HEK293 (cell line): Measurements from ENCODE around the gene KIF11.

Experiments
- CTCF ChIA-PET: fragments of 350-600 bp; formaldehyde crosslinking; extraction: SDS; loops from one replicate; lab custom pipeline; 2021; ENCODE audit warnings: antibody characterized with exemption; lab: Yijun Ruan, JAX
- POLR2A ChIA-PET: fragments of 300-600 bp; formaldehyde crosslinking; extraction: SDS; loops from one replicate; lab custom pipeline; 2020; ENCODE audit warnings: antibody characterized with exemption, inconsistent platforms; lab: Yijun Ruan, JAX
- H3K27ac ChIP-seq: fragments of 200-500 bp; sonication (Bioruptor generic); 2 replicates; pipeline ENCODE4 v1.5.1; 2014; ENCODE audit warnings: low read depth, low read length, control low read depth, inconsistent platforms; ENCODE audit errors: extremely low read depth
- H3K36me3 ChIP-seq, 2 experiments: fragments of 200-500 bp in 1 of 2; sonication (Bioruptor generic) in 1 of 2; 1 replicate in 1 of 2; 2 replicates in 1 of 2; pipeline ENCODE4 v1.5.1; 2014 to 2017; ENCODE audit warnings: inconsistent platforms in 2 of 2, low read length in 2 of 2; ENCODE audit not compliant: control insufficient read depth in 2 of 2, insufficient read depth in 1 of 2
- H3K4me1 ChIP-seq: fragments of 200-500 bp; sonication (Bioruptor generic); 2 replicates; pipeline ENCODE4 v1.5.1; 2014; ENCODE audit warnings: mild to moderate bottlenecking, low read length, inconsistent platforms; ENCODE audit not compliant: control insufficient read depth, insufficient read depth
- H3K4me3 ChIP-seq: 2 replicates; pipeline ENCODE4 v1.5.1; 2011; ENCODE audit warnings: low read depth, mild to moderate bottlenecking, control low read depth, low read length, moderate library complexity
- H3K9me3 ChIP-seq: fragments of 200-500 bp; sonication (Bioruptor generic); 2 replicates; pipeline ENCODE4 v1.5.1; 2014; ENCODE audit warnings: low read depth, low read length, inconsistent platforms; ENCODE audit not compliant: control insufficient read depth, insufficient read depth
- GLI4 ChIP-seq: fragments of 450-650 bp; formaldehyde crosslinking; IDR thresholded peaks from 2 replicates; pipeline ENCODE4 v1.5.1; 2016; ENCODE audit warnings: missing biosample characterization, missing genetic modification characterization
- GLIS2 ChIP-seq: fragments of 450-650 bp; formaldehyde crosslinking; IDR thresholded peaks from 2 replicates; pipeline ENCODE4 v1.5.1; 2016; ENCODE audit warnings: missing biosample characterization, missing genetic modification characterization
- IKZF3 ChIP-seq: fragments of 450-650 bp; IDR thresholded peaks from 2 replicates; pipeline ENCODE4 v1.5.0; 2018; ENCODE audit warnings: missing biosample characterization, mild to moderate bottlenecking, missing genetic modification characterization, moderate library complexity
- KLF16 ChIP-seq: fragments of 450-650 bp; formaldehyde crosslinking; IDR thresholded peaks from 2 replicates; pipeline ENCODE4 v1.5.1; 2017; ENCODE audit warnings: missing biosample characterization, missing genetic modification characterization
- TSHZ1 ChIP-seq: fragments of 450-650 bp; formaldehyde crosslinking; IDR thresholded peaks from 2 replicates; pipeline ENCODE4 v1.5.1; 2016; ENCODE audit warnings: missing biosample characterization, missing genetic modification characterization, borderline replicate concordance
- ZBTB7A ChIP-seq: fragments of 450-650 bp; formaldehyde crosslinking; IDR thresholded peaks from 2 replicates; pipeline ENCODE4 v1.5.1; 2016; ENCODE audit warnings: low read depth, missing biosample characterization, missing genetic modification characterization
- ZFHX2 ChIP-seq: fragments of 450-650 bp; formaldehyde crosslinking; conservative IDR thresholded peaks from 2 replicates; pipeline ENCODE4 v1.5.1; 2016; ENCODE audit warnings: missing biosample characterization, missing genetic modification characterization
- ZFP37 ChIP-seq: fragments of 450-650 bp; formaldehyde crosslinking; IDR thresholded peaks from 2 replicates; pipeline ENCODE4 v1.5.1; 2016; ENCODE audit warnings: missing biosample characterization, missing genetic modification characterization
- ZIC2 ChIP-seq: fragments of 450-650 bp; formaldehyde crosslinking; IDR thresholded peaks from 2 replicates; pipeline ENCODE4 v1.5.1; 2016; ENCODE audit warnings: missing biosample characterization, missing genetic modification characterization
- ZNF114 ChIP-seq: fragments of 450-650 bp; formaldehyde crosslinking; IDR thresholded peaks from 2 replicates; pipeline ENCODE4 v1.5.0; 2017; ENCODE audit warnings: missing biosample characterization, missing genetic modification characterization
- ZNF2 ChIP-seq: fragments of 450-650 bp; formaldehyde crosslinking; IDR thresholded peaks from 2 replicates; pipeline ENCODE4 v1.5.1; 2016; ENCODE audit warnings: missing biosample characterization, missing genetic modification characterization
- ZNF202 ChIP-seq: fragments of 450-650 bp; formaldehyde crosslinking; IDR thresholded peaks from 2 replicates; pipeline ENCODE4 v1.5.1; 2016; ENCODE audit warnings: missing biosample characterization, missing genetic modification characterization, borderline replicate concordance
- ZNF221 ChIP-seq: fragments of 450-650 bp; formaldehyde crosslinking; IDR thresholded peaks from 2 replicates; pipeline ENCODE4 v1.5.1; 2017; ENCODE audit warnings: missing biosample characterization, missing genetic modification characterization, borderline replicate concordance
- ZNF239 ChIP-seq: fragments of 450-650 bp; formaldehyde crosslinking; IDR thresholded peaks from 2 replicates; pipeline ENCODE4 v1.5.1; 2016; ENCODE audit warnings: missing biosample characterization, missing genetic modification characterization
- ZNF398 ChIP-seq: fragments of 450-650 bp; formaldehyde crosslinking; IDR thresholded peaks from 2 replicates; pipeline ENCODE4 v1.5.1; 2017; ENCODE audit warnings: missing biosample characterization, missing genetic modification characterization
- ZNF423 ChIP-seq: fragments of 450-650 bp; formaldehyde crosslinking; IDR thresholded peaks from 2 replicates; pipeline ENCODE4 v1.5.1; 2016; ENCODE audit warnings: missing biosample characterization, missing genetic modification characterization
- ZNF610 ChIP-seq: fragments of 450-650 bp; formaldehyde crosslinking; IDR thresholded peaks from 2 replicates; pipeline ENCODE4 v1.5.1; 2016; ENCODE audit warnings: missing biosample characterization, missing genetic modification characterization, borderline replicate concordance
- ZNF664 ChIP-seq: fragments of 450-650 bp; formaldehyde crosslinking; IDR thresholded peaks from 2 replicates; pipeline ENCODE4 v1.5.1; 2016; ENCODE audit warnings: missing biosample characterization, missing genetic modification characterization
- ZNF747 ChIP-seq: fragments of 450-650 bp; formaldehyde crosslinking; IDR thresholded peaks from 2 replicates; pipeline ENCODE4 v1.5.1; 2016; ENCODE audit warnings: missing biosample characterization, missing genetic modification characterization
- ZNF777 ChIP-seq: fragments of 450-650 bp; formaldehyde crosslinking; IDR thresholded peaks from 2 replicates; pipeline ENCODE4 v1.5.1; 2017; ENCODE audit warnings: missing biosample characterization, missing genetic modification characterization, borderline replicate concordance
- ZNF837 ChIP-seq: fragments of 450-650 bp; formaldehyde crosslinking; IDR thresholded peaks from 2 replicates; pipeline ENCODE4 v1.5.1; 2016; ENCODE audit warnings: missing biosample characterization, missing genetic modification characterization
- TF ChIP-seq, protein P1 (sequence below): fragments of 450-650 bp; formaldehyde crosslinking; IDR thresholded peaks from 2 replicates; pipeline ENCODE4 v1.5.1; 2017; ENCODE audit warnings: missing biosample characterization, missing genetic modification characterization
- TF ChIP-seq, protein P2 (sequence below): fragments of 450-650 bp; formaldehyde crosslinking; IDR thresholded peaks from 2 replicates; pipeline ENCODE4 v1.5.1; 2017; ENCODE audit warnings: missing biosample characterization, missing genetic modification characterization

The KIF11 gene

DNA sequence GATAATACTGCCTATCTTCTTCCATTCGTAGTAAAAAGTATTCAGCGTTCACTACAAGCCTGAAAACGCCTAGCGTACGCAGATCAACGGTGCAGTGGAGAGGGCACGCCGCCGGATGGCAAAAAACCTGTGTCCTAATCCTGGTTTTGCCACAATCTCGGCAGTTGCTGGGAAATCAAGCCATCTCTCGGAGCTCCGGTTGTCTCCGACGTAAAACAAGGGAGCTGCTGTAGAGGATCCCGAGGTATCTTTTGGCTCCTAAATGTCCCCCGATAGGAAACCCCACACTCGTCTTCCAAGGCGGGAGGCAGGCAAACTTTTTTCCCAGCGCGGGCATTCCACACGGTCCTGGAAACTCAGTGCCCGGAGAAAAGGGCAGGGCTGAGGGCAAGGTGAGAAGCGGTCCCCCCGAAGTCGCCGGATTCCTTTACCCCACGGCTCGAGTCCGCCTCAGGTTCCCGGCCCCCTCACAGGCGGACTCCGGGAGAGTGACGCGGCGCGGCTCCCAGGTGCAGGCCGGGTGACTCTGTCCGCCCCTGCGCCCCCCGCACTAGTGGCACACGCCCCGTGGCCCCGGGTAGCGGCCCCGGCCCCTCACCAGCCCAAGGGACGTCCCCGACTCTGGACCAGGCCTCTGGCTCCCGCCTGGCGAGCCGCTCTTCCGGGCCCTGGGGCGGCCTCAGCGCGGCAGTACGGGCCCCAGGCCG lies 19.7 kb upstream of the KIF11 start (continued):
- TF ChIP-seq ZNF398 (peak; percentile 30; the same call in 1 of the 2 replicates), GLIS2 (tag by site-specific recombination) (peak; percentile 94), ZFHX2 (tag by site-specific recombination) (peak; percentile 25; the same call in 1 of the 2 replicates), ZNF202 (0 out of 2 replicates have a peak, but pooled peaks have one; percentile 4)

DNA sequence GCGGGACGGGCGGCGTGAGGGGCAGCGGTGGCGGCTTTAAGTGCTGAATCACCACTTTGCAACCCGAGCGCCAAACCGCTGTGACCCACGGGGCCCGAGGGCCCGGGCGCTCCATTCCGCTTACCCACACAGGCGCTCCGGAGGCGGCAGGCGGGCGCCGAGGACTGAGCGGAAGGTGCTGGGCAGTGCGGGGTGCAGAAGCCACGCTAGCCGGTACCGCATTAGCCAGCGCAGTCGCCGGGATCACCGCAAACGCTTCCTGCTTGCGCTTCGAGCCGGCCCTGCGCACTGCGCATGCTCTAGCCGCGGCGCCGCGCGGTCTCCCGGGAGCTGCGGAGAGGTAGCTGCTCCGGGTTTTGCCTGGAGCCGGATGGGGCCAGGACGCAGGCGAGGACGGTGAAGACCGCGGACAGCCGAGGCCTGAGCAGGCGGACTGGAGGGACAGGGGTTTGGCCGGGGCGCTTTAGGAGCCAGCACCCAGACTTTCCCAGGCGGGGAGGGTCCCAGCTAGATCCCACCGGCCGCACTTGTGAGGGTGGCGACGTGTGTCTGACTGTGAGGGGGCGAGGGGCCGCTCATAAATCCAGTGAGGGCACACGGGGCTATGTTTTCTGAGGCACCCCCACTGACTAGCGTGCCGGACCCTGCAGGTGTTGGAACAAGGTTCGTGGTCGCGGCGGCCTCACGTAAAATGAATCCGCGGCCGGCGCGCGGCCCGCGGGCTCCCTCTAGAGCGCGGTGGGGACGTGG lies 19.0 kb upstream of the KIF11 start, which contains the start of gene IDE:
Gene IDE (minus strand): TSS at position 296 of the 750 bp plus-strand sequence. CDS start 74 bp downstream, at position 222.
- Histone ChIP-seq H3K36me3 (peaks cover 0 to 4% of the 10 kb centered on the region in 2 experiments; a peak in 1 of 3 replicates), H3K9me3 (no peaks in the 10 kb centered on the region), H3K4me1 (peaks cover 13% of the 10 kb centered on the region), H3K27ac (peak within 1 kb of the TSS; percentile 95), H3K4me3 (peak within 1 kb of the TSS; percentile 84)
- ChIA-PET POLR2A (interaction anchor here (0.6 to 1.8 kb wide), 12 partner anchors 10 to 283 kb away, joined by 3 to 15 read pairs (median 4); partner anchors contain the start of genes CPEB3, EXOC6, HHEX and KIF11), CTCF (interaction anchor here (0.6 to 6.7 kb wide), 14 partner anchors 10 to 560 kb away, joined by 3 to 71 read pairs (median 4); partner anchors contain the start of gene KIF11)
- TF ChIP-seq, protein P1, sequence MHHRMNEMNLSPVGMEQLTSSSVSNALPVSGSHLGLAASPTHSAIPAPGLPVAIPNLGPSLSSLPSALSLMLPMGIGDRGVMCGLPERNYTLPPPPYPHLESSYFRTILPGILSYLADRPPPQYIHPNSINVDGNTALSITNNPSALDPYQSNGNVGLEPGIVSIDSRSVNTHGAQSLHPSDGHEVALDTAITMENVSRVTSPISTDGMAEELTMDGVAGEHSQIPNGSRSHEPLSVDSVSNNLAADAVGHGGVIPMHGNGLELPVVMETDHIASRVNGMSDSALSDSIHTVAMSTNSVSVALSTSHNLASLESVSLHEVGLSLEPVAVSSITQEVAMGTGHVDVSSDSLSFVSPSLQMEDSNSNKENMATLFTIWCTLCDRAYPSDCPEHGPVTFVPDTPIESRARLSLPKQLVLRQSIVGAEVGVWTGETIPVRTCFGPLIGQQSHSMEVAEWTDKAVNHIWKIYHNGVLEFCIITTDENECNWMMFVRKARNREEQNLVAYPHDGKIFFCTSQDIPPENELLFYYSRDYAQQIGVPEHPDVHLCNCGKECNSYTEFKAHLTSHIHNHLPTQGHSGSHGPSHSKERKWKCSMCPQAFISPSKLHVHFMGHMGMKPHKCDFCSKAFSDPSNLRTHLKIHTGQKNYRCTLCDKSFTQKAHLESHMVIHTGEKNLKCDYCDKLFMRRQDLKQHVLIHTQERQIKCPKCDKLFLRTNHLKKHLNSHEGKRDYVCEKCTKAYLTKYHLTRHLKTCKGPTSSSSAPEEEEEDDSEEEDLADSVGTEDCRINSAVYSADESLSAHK (tag by site-specific recombination), result peak; percentile 56
- TF ChIP-seq, protein P2, sequence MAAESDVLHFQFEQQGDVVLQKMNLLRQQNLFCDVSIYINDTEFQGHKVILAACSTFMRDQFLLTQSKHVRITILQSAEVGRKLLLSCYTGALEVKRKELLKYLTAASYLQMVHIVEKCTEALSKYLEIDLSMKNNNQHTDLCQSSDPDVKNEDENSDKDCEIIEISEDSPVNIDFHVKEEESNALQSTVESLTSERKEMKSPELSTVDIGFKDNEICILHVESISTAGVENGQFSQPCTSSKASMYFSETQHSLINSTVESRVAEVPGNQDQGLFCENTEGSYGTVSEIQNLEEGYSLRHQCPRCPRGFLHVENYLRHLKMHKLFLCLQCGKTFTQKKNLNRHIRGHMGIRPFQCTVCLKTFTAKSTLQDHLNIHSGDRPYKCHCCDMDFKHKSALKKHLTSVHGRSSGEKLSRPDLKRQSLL, result peak; percentile 47
- TF ChIP-seq ZNF664 (tag by site-specific recombination), result peak; percentile 33; the same call in 1 of the 2 replicates
- TF ChIP-seq ZNF114 (tag by site-specific recombination), result no peak
- TF ChIP-seq ZNF2 (tag by site-specific recombination), result peak; percentile 77
- TF ChIP-seq ZNF837 (tag by site-specific recombination), result 0 out of 2 replicates have a peak, but pooled peaks have one; percentile 23
- TF ChIP-seq KLF16 (tag by site-specific recombination), result peak; percentile 48; the same call in 1 of the 2 replicates
- 0 out of 2 replicates have a peak, but pooled peaks have one; percentile 15 for TF ChIP-seq GLI4 (tag by site-specific recombination)
- no peak for TF ChIP-seq ZNF747 (tag by site-specific recombination)
- TF ChIP-seq ZIC2, result peak; percentile 40; the same call in 1 of the 2 replicates
- TF ChIP-seq ZFP37 (tag by site-specific recombination), result peak; percentile 92
- peak; percentile 44; the same call in 1 of the 2 replicates for TF ChIP-seq ZNF423 (tag by site-specific recombination)
- 0 out of 2 replicates have a peak, but pooled peaks have one; percentile 37 for TF ChIP-seq ZNF221 (tag by site-specific recombination)
- TF ChIP-seq ZNF777 (tag by site-specific recombination), result peak; percentile 79; the same call in 1 of the 2 replicates
- peak; percentile 58 for TF ChIP-seq IKZF3
- TF ChIP-seq ZNF239, result peak; percentile 70; the same call in 1 of the 2 replicates
- 0 out of 2 replicates have a peak, but pooled peaks have one; percentile 55 for TF ChIP-seq ZNF610
- no peak for TF ChIP-seq TSHZ1
- peak; percentile 79; the same call in 1 of the 2 replicates for TF ChIP-seq ZBTB7A (tag by site-specific recombination)
